HepG2 (cell line): ENCODE data around the gene TMC2. TPM values are rescaled to one million over a fixed set of nuclear protein-coding genes. Genes with fewer than 3 reads are reported as not detected.

Experiments used
- ARID4A ChIP-seq: sonication (generic); formaldehyde crosslinking; IDR thresholded peaks from 2 replicates; pipeline ENCODE4 v1.5.0; 2020; ENCODE audit warnings: mild to moderate bottlenecking, missing genetic modification reagents, borderline replicate concordance
- HOXA5 ChIP-seq: sonication (generic); formaldehyde crosslinking; IDR thresholded peaks from 2 replicates; pipeline ENCODE4 v1.4.0; 2020; ENCODE audit warnings: missing genetic modification reagents
- IRF1 ChIP-seq: sonication (generic); formaldehyde crosslinking; IDR thresholded peaks from 2 replicates; pipeline ENCODE4 v1.4.0; 2020; ENCODE audit warnings: low read depth, mild to moderate bottlenecking, missing genetic modification reagents
- KDM3A ChIP-seq: IDR thresholded peaks from 2 replicates; pipeline ENCODE4 v1.6.1; 2018; ENCODE audit warnings: low read depth, missing compliant biosample characterization
- KDM5B ChIP-seq: sonication (generic); formaldehyde crosslinking; IDR thresholded peaks from 2 replicates; pipeline ENCODE4 v1.4.0; 2020; ENCODE audit warnings: missing genetic modification reagents, mild to moderate bottlenecking, borderline replicate concordance
- KDM6A ChIP-seq: IDR thresholded peaks from 2 replicates; pipeline ENCODE4 v1.6.1; 2016; ENCODE audit warnings: low read depth
- LBX2 ChIP-seq: sonication (generic); formaldehyde crosslinking; IDR thresholded peaks from 2 replicates; pipeline ENCODE4 v1.5.0; 2020; ENCODE audit warnings: missing genetic modification reagents, mild to moderate bottlenecking, borderline replicate concordance
- MTF1 ChIP-seq: sonication (generic); formaldehyde crosslinking; IDR thresholded peaks from 2 replicates; pipeline ENCODE4 v1.5.0; 2020; ENCODE audit warnings: missing genetic modification reagents
- PRPF4 ChIP-seq: fragments of 200-400 bp; formaldehyde crosslinking; IDR thresholded peaks from 2 replicates; pipeline ENCODE4 v1.6.1; 2016; ENCODE audit warnings: low read length, low read depth; ENCODE audit not compliant: poor library complexity, severe bottlenecking
- RARG ChIP-seq: sonication (generic); formaldehyde crosslinking; IDR thresholded peaks from 2 replicates; pipeline ENCODE4 v1.4.0; 2020; ENCODE audit warnings: low read depth, mild to moderate bottlenecking, missing genetic modification reagents
- STAG1 ChIP-seq: sonication (generic); formaldehyde crosslinking; IDR thresholded peaks from 2 replicates; pipeline ENCODE4 v1.4.0; 2020; ENCODE audit warnings: missing genetic modification reagents
- TAF1 ChIP-seq: sonication (generic); formaldehyde crosslinking; IDR thresholded peaks from 2 replicates; pipeline ENCODE4 v1.4.0; 2020; ENCODE audit warnings: missing genetic modification reagents
- ZBTB20 ChIP-seq: sonication (generic); formaldehyde crosslinking; IDR thresholded peaks from 2 replicates; pipeline ENCODE4 v1.8.1; 2023; ENCODE audit warnings: missing genetic modification reagents, low read depth, mild to moderate bottlenecking, borderline replicate concordance
- ZBTB37 ChIP-seq: sonication (generic); formaldehyde crosslinking; IDR thresholded peaks from 2 replicates; pipeline ENCODE4 v1.4.0; 2020; ENCODE audit warnings: mild to moderate bottlenecking, missing genetic modification reagents
- ZFP90 ChIP-seq: sonication (generic); formaldehyde crosslinking; IDR thresholded peaks from 2 replicates; pipeline ENCODE4 v1.8.0; 2022; ENCODE audit warnings: missing genetic modification reagents, mild to moderate bottlenecking, inconsistent platforms, borderline replicate concordance
- ZNF121 ChIP-seq: sonication (generic); formaldehyde crosslinking; IDR thresholded peaks from 2 replicates; pipeline ENCODE4 v1.5.0; 2020; ENCODE audit warnings: mild to moderate bottlenecking, missing genetic modification reagents
- ZNF225 ChIP-seq: sonication (generic); formaldehyde crosslinking; IDR thresholded peaks from 2 replicates; pipeline ENCODE4 v1.4.0; 2020; ENCODE audit warnings: mild to moderate bottlenecking, missing genetic modification reagents
- ZNF335 ChIP-seq: sonication (generic); formaldehyde crosslinking; IDR thresholded peaks from 2 replicates; pipeline ENCODE4 v1.4.0; 2020; ENCODE audit warnings: missing genetic modification reagents
- ZNF629 ChIP-seq: sonication (generic); formaldehyde crosslinking; conservative IDR thresholded peaks from 2 replicates; pipeline ENCODE4 v1.5.0; 2020; ENCODE audit warnings: missing genetic modification reagents
- ZSCAN25 ChIP-seq: sonication (generic); formaldehyde crosslinking; IDR thresholded peaks from 2 replicates; pipeline ENCODE4 v1.8.0; 2022; ENCODE audit warnings: mild to moderate bottlenecking, missing genetic modification reagents
- polyA plus RNA-seq, 8 experiments: library from polyadenylated mRNA; depleted of rRNA in 3 of 8; stranded (reverse) in 7 of 8; unstranded in 1 of 8; fragments of >200 nt; fragmentation: Illumina TruSeq in 4 of 8; extraction: Trizol in 4 of 8; gene quantifications; 2 replicates each; pipeline versions ENCODE4 v1.2.1 to v1.2.3, GENCODE V29; 2011 to 2016; ENCODE audit warnings: low read depth in 4 of 8, missing spikeins in 1 of 8, mixed read lengths in 1 of 8; ENCODE audit not compliant: insufficient read depth in 1 of 8
- total RNA-seq, 5 experiments: library from RNA; depleted of rRNA; stranded (reverse); fragments of >200 nt; fragmentation: Illumina TruSeq; extraction: Trizol; gene quantifications; 2 replicates each; pipeline ENCODE4 v1.2.3, GENCODE V29; 2016; ENCODE audit warnings: low read depth in 1 of 5
- TF ChIP-seq, protein P1 (sequence below): IDR thresholded peaks from 2 replicates; pipeline ENCODE4 v1.6.1; 2012; ENCODE audit warnings: inconsistent platforms
- TF ChIP-seq, protein P2 (sequence below): sonication (generic); formaldehyde crosslinking; IDR thresholded peaks from 2 replicates; pipeline ENCODE4 v1.8.0; 2022; ENCODE audit warnings: mild to moderate bottlenecking, missing genetic modification reagents; ENCODE audit not compliant: insufficient replicate concordance

The TMC2 gene
- total and polyA plus RNA-seq, 2 of the 13 experiments (the other 11 are each of a cell fraction or from before 2014, with no cell fraction given), result not detected

GRCh38 chr20:2507875-2508630 lies 28.3 kb upstream of the TMC2 start (continued):
- TF ChIP-seq ARID4A (CRISPR knock-in tag) (no peak), KDM6A (CRISPR knock-in tag) (no peak), ZNF121 (CRISPR knock-in tag) (no peak), ZFP90 (CRISPR knock-in tag) (no peak), KDM3A (no peak), ZSCAN25 (no peak), HOXA5 (CRISPR knock-in tag) (no peak), KDM5B (CRISPR knock-in tag) (no peak), ZBTB20 (CRISPR knock-in tag) (no peak), MTF1 (no peak), TAF1 (CRISPR knock-in tag) (no peak), ZNF629 (no peak), STAG1 (no peak), PRPF4 (no peak), RARG (CRISPR knock-in tag) (no peak), ZBTB37 (CRISPR knock-in tag) (no peak), IRF1 (no peak), ZNF335 (CRISPR knock-in tag) (no peak), ZNF225 (CRISPR knock-in tag) (0 out of 2 replicates have a peak, but pooled peaks have one; percentile 2), LBX2 (CRISPR knock-in tag) (no peak)
- TF ChIP-seq, protein P1, sequence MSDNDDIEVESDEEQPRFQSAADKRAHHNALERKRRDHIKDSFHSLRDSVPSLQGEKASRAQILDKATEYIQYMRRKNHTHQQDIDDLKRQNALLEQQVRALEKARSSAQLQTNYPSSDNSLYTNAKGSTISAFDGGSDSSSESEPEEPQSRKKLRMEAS, result no peak
- TF ChIP-seq, protein P2, sequence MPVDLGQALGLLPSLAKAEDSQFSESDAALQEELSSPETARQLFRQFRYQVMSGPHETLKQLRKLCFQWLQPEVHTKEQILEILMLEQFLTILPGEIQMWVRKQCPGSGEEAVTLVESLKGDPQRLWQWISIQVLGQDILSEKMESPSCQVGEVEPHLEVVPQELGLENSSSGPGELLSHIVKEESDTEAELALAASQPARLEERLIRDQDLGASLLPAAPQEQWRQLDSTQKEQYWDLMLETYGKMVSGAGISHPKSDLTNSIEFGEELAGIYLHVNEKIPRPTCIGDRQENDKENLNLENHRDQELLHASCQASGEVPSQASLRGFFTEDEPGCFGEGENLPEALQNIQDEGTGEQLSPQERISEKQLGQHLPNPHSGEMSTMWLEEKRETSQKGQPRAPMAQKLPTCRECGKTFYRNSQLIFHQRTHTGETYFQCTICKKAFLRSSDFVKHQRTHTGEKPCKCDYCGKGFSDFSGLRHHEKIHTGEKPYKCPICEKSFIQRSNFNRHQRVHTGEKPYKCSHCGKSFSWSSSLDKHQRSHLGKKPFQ (CRISPR knock-in tag), result no peak
